ENCODE results near the gene RUFY3.
A peak's percentile ranks its signal among the peaks of the same experiment; 100 is the strongest.

RUFY3 gene

DNA sequence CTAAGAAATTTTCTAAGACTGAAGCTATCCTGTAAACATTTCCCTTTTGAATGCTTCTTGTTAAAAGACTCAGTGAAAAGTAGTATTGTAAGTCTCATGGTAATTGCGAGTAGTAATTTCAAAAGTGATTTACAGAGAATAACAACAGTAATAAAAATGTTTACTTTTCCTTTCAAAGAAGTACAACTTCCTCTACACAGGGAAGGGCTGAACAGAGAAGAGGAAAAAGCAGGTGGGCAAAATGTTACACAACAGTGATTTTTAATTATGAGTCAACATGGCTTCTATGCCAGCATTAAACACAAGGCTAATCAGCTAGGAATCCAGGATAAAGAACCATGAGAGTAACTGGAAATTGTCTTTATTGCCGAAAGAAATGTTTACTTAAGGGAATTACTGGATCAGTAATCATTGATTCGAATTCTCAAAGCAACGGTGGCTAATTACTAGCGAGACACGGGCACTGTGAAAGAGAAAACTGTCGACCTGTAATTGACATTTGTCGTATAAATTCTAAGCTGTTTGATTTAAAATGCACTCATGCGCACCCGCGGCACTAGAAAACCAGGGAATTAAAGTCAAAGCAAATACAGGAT is 18.0 kb upstream of the RUFY3 start:
- H3K27ac ChIP-seq, result peak overlapping the region; percentile 90
- no peak for TF ChIP-seq ZFX (IDR thresholded peaks at IDR 0.05; ENCODE audit: borderline replicate concordance)
- TF ChIP-seq, protein P1, sequence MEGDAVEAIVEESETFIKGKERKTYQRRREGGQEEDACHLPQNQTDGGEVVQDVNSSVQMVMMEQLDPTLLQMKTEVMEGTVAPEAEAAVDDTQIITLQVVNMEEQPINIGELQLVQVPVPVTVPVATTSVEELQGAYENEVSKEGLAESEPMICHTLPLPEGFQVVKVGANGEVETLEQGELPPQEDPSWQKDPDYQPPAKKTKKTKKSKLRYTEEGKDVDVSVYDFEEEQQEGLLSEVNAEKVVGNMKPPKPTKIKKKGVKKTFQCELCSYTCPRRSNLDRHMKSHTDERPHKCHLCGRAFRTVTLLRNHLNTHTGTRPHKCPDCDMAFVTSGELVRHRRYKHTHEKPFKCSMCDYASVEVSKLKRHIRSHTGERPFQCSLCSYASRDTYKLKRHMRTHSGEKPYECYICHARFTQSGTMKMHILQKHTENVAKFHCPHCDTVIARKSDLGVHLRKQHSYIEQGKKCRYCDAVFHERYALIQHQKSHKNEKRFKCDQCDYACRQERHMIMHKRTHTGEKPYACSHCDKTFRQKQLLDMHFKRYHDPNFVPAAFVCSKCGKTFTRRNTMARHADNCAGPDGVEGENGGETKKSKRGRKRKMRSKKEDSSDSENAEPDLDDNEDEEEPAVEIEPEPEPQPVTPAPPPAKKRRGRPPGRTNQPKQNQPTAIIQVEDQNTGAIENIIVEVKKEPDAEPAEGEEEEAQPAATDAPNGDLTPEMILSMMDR (IDR thresholded peaks at IDR 0.05), result no peak

DNA sequence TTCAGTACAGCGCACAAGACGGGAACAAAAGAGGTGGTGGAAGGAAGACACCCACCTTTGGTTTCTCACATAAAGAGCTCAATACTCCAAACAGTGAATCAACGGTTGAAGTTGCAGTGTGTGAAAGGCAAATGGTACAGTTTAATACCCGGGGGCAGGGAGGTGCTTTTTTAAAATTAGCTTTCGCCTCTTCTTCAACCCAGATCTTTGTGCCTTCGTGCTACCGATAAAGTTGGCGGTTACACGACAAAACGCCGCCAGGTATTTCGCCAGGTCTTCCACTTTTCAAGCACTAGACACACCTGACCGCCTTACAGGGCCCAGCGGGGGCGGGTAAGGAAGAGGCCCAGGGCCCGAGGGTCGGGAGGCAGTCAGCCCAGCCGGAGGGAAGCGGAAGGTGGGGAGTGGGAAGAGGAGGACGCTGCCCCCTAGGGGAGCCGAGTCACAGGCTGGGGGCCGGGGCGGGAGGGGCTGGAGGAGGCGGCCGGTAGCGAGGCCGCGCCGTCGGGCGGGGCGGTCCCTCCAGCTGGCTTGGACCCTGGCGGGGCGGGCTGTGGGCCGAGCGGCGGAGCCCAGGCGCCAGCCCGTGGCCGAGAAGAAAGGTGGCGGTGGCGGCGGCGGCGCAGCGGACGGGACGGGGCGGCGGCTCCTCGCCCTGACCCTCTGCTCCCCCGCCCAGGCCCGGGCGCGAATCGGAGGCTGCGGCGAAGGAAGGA is 17.4 kb upstream of the RUFY3 start:
- H3K27ac ChIP-seq, result peak overlapping the region; percentile 90
- no peak for TF ChIP-seq ZFX (IDR thresholded peaks at IDR 0.05; ENCODE audit: borderline replicate concordance)
- TF ChIP-seq, protein P1 (IDR thresholded peaks at IDR 0.05), result peak; percentile 38

DNA sequence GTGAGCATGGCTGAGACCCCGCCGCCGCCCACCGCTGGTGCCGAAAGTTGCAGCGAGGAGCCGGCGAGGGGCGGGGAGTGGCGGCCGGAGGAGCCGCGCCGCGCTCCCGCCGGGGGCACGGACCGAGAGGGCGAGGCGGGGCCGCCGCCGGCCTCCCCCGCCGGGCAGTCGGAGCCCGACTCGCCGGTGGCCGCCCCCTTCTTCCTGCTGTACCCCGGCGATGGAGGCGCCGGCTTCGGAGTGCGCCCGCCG is 16.9 kb upstream of the RUFY3 start:
- no peak for TF ChIP-seq ZFX (IDR thresholded peaks at IDR 0.05; ENCODE audit: borderline replicate concordance)
- TF ChIP-seq, protein P1 (IDR thresholded peaks at IDR 0.05), result no peak; the same call in 1 of the 2 replicates
- peak overlapping the region; percentile 90 for H3K27ac ChIP-seq

DNA sequence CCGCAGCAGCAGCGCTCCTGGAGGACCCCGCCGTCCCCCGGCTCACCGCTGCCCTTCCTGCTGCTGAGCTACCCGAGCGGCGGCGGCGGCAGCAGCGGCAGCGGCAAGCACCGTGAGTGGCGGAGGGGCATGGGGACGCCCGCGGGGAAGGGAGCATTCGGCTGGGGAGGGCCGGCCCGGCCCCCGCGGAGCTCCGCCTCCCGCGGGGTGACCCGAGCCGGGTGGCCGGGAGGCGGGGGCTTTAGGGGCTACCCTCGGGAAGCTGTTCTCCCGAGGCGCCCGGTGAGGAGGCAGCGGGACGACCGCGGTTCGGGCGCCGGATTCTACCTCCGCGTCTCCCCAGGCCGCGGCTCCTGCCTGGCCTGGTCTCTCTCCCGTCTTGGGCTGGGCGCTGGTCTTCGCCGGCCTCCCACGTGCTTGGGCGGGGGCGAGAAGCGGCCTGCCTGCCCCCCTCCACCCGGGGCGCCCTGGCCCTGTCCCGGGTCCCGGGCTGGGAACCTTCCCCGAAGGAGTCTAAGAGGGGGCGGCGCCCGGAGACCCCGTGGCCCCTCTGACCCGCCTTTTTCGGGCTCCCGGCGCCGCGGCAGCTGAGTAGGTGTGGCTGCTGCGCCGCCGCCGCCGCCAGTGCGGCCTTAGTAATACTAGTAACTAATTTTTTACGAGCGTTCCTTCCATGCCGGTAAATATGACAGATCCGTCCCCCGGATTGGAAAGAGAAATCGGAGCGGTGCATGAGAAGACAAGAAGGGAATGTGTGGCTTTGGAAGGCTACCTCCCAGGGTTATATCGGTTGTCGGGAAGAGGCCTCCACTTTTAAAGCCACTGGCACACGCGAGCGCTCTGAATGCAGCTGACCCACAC is 16.4 kb upstream of the RUFY3 start:
- TF ChIP-seq ZFX (IDR thresholded peaks at IDR 0.05; ENCODE audit: borderline replicate concordance), result no peak
- TF ChIP-seq, protein P1 (IDR thresholded peaks at IDR 0.05), result no peak
- H3K27ac ChIP-seq, result peak overlapping the region; percentile 90

DNA sequence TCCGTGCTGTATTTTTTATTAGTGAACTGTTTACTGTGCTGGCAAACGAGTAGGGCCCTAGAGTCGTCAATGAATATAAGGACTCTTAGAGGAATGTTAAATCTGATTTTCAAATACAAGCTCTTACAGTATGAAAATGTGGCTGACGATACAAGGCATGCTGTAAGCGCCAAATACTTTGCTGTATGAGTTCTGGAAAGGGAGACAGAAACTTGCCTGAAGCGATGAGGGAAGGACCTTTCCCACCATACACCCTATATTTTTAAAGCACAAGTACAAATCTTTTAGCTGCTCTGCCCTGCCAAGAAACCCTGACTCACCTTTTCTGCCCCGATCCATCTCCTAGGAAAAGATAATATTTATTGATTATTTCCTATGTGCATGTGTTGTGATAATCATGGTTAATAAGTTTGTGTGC is 15.7 kb upstream of the RUFY3 start:
- TF ChIP-seq, protein P1 (IDR thresholded peaks at IDR 0.05), result no peak
- no peak for TF ChIP-seq ZFX (IDR thresholded peaks at IDR 0.05; ENCODE audit: borderline replicate concordance)
- peak overlapping the region; percentile 90 for H3K27ac ChIP-seq

DNA sequence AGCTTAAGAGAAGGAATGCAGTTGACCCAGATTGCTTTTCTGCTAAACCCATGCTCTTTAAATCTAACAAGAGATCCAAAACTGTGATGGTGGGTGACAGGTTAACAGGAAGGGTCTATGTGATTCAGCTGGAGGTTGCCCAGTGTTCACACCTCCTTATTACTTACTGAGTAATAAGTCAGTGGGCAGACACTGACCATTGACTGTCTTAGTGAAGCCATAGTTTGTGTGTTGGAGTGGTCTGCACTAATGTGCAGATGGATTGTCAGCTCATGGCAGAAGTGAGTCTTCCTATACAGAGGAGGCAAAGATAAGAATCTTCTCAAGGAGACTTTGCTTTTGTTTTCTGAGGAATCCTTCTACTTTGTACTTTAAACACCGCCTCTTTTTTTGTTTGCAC is 15.2 kb upstream of the RUFY3 start:
- H3K27ac ChIP-seq, result peak overlapping the region; percentile 90; the same call in 1 of the 2 replicates

More for the DNA sequence above, 15.2 kb upstream of the RUFY3 start:
- TF ChIP-seq ZFX (IDR thresholded peaks at IDR 0.05; ENCODE audit: borderline replicate concordance), result no peak
- TF ChIP-seq, protein P1 (IDR thresholded peaks at IDR 0.05), result no peak
